HL-60 (cell line): ENCODE measurements around the gene DPYSL4.

Source experiments
- POLR2AphosphoS5 ChIP-seq: IDR thresholded peaks from 2 replicates; pipeline ENCODE4 v1.6.1; 2012; ENCODE audit warnings: low read depth
- TF ChIP-seq, protein P1 (sequence below): IDR thresholded peaks from one replicate; pipeline ENCODE4 v1.5.1; 2011; ENCODE audit warnings: low read length, control low read depth, inconsistent platforms; ENCODE audit not compliant: insufficient read depth
- TF ChIP-seq, protein P2 (sequence below): IDR thresholded peaks from 2 replicates; pipeline ENCODE4 v1.6.1; 2012; ENCODE audit warnings: low read depth; ENCODE audit not compliant: insufficient replicate concordance

DNA sequence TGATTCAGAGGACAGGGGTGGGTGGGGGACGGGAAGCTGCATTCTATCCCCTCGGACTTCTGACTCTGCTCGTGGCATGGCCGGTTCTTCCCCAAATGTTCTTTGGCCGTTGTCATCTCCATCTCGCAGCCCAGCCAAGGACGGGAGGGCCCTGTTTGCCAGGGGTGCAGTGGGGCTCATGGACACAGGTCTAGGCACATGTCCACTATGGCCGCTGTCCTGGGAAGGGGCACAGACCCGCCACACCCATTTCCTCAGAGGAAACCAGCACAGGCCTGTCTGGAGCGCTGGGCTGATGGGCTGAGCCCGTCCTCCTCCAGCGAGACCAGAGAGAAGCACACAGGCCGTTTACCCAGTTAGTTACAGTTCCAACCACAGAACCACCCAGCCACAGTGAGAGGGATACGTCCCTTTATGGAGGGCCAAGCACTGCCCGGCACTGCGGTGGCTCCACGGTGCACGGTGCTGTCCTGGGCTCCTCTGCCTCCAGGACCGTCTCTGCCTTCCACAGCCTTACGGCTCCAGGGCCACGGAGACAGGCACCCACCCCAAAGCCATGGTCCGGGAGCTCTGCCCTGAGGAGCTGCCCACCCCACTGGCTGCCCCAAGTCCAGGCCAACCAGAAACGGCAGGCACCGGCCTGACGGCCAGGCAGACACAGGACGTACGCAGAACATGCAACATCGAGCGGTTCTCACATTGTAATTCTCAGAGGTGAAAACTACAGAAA lies 20.2 kb downstream of the DPYSL4 start:
- TF ChIP-seq, protein P1, sequence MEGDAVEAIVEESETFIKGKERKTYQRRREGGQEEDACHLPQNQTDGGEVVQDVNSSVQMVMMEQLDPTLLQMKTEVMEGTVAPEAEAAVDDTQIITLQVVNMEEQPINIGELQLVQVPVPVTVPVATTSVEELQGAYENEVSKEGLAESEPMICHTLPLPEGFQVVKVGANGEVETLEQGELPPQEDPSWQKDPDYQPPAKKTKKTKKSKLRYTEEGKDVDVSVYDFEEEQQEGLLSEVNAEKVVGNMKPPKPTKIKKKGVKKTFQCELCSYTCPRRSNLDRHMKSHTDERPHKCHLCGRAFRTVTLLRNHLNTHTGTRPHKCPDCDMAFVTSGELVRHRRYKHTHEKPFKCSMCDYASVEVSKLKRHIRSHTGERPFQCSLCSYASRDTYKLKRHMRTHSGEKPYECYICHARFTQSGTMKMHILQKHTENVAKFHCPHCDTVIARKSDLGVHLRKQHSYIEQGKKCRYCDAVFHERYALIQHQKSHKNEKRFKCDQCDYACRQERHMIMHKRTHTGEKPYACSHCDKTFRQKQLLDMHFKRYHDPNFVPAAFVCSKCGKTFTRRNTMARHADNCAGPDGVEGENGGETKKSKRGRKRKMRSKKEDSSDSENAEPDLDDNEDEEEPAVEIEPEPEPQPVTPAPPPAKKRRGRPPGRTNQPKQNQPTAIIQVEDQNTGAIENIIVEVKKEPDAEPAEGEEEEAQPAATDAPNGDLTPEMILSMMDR = no peak
- TF ChIP-seq, protein P2, sequence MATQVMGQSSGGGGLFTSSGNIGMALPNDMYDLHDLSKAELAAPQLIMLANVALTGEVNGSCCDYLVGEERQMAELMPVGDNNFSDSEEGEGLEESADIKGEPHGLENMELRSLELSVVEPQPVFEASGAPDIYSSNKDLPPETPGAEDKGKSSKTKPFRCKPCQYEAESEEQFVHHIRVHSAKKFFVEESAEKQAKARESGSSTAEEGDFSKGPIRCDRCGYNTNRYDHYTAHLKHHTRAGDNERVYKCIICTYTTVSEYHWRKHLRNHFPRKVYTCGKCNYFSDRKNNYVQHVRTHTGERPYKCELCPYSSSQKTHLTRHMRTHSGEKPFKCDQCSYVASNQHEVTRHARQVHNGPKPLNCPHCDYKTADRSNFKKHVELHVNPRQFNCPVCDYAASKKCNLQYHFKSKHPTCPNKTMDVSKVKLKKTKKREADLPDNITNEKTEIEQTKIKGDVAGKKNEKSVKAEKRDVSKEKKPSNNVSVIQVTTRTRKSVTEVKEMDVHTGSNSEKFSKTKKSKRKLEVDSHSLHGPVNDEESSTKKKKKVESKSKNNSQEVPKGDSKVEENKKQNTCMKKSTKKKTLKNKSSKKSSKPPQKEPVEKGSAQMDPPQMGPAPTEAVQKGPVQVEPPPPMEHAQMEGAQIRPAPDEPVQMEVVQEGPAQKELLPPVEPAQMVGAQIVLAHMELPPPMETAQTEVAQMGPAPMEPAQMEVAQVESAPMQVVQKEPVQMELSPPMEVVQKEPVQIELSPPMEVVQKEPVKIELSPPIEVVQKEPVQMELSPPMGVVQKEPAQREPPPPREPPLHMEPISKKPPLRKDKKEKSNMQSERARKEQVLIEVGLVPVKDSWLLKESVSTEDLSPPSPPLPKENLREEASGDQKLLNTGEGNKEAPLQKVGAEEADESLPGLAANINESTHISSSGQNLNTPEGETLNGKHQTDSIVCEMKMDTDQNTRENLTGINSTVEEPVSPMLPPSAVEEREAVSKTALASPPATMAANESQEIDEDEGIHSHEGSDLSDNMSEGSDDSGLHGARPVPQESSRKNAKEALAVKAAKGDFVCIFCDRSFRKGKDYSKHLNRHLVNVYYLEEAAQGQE = no peak
- no peak for TF ChIP-seq POLR2AphosphoS5
